Left colon (tissue), 2 donors: ENCODE results near the gene SLC43A2. TPM values are rescaled to one million over a fixed set of nuclear protein-coding genes. Genes with fewer than 3 reads are reported as not detected.

Experiments
- ATAC-seq: fragments of 200-7000 bp; cut with Tn5 transposase; one replicate; pipeline ENCODE4 v1.9.1; 2020; ENCODE audit warnings: mild to moderate bottlenecking, moderate library complexity
- DNase-seq, 2 donors: peaks; one replicate each; pipeline ENCODE4 v3.0.0-alpha.2; 2020
- intact Hi-C, 2 donors: fragments of 100-400 bp; cut with DNase I in 1 of 2; cut with micrococcal nuclease in 1 of 2; formaldehyde crosslinking; loops; one replicate each; pipeline versions ENCODE4 v1.11.2 to v1.14.0; 2022; cut with DNase I, micrococcal nuclease
- total RNA-seq, 2 donors: library from RNA; stranded (reverse); fragmentation: NEBNext Ultra II Directional; extraction: Animal tissue kit (Norgen Biotek cat#: 25700); gene quantifications; one replicate each; pipeline ENCODE4 v1.2.1, GENCODE V29; 2021
- donor health status: DM: no; HTN: no; CAD: no.
- donor health status: DM: yes; HTN: yes; CAD: no.

Gene SLC43A2
- total RNA-seq, 2 donors from 2014 or later, result 19.4 to 22.8 TPM

DNA sequence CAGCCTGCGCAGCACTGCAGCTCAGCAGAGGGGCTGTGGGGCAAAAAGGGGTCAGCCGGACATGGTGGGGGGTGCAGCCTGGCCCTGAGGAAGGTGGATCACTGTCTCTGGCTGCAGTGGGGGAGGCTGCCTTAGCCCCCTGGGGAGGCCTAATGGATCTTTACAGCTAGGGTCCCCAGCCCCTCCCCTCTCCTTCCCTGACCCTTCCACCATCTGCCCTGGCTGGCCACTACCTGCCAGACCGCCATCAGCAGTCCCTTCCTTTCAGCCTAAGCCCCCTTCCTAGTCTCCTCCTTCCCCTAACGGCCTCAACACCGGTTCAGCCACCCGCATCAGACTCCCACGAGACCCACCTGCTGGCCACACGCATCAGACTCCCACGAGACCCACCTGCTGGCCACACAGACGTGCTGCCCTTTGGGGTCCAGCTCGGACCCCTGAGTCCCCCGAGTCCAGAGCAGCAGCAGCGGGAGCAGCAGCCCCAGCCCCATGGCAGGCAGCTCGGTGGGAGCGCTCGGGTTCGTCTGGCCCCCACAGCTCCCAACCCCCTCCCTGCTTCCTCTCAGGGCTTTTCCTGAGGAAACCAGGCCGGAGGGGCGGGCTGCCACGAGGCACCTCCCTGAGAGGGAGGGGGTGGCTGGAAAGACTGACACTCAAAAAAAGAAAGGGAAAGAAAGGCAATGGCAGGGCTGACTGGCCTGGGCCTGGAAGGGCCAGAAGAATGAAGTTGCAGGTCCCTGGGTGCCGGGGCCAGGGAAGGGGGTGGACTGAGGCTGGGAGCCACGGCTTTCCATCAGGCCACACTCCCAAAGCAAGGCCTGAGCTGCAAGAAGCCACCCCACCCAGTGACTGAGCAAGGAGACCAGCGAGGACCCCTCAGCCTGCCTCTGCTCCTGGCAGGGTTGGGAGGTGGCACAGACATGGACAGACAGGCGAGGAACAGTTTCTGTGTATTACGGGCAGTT, 16.9 kb upstream of the SLC43A2 start, which contains the start of gene SCARF1:
TSS of gene SCARF1 (minus strand) at position 526 of the 965 bp plus-strand sequence. CDS start at position 491, 35 bp downstream.
- DNase-seq, result peak in 1 of 2 donors; percentile 39
- intact Hi-C loops, result no loop called here

DNA sequence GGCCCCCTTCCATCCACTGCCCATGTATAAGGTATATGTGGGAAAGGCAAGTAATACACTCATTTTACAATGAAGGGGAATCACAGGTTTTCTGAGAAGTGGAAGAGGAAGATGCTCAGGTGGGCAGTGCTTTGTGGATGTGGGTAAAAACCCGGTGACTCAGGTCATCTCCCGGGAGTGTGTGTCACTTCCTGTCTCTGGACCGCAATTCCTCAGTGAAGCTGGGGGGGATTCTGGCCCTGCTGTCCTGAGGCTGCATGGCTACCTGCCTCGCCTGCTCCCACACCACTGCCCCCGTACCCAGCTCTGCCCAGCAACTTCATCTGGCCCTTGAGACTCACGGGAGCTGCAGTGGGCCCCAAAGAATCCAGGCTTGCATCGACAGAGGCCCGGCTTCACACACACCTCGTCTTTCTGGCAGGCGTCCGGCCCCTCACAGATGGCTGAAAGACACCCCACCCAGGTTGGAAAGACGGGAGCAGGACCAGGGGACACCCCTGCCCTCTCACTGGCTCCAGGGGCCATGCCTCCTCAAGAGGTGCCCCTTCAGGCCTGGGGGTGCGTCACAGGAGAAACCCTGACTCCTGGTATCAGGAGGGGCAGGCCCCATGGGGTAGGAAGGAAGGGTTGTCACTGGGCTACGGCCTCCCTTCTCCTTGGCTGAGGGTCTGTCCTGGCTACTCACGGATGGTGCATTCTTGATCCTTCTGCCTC, 16.0 kb upstream of the SLC43A2 start:
- ATAC-seq (no peak), DNase-seq (no peak)
- intact Hi-C loops, result no loop called here

More for the DNA sequence above, 16.9 kb upstream of the SLC43A2 start, which contains the start of gene SCARF1:
- ATAC-seq, result no peak

DNA sequence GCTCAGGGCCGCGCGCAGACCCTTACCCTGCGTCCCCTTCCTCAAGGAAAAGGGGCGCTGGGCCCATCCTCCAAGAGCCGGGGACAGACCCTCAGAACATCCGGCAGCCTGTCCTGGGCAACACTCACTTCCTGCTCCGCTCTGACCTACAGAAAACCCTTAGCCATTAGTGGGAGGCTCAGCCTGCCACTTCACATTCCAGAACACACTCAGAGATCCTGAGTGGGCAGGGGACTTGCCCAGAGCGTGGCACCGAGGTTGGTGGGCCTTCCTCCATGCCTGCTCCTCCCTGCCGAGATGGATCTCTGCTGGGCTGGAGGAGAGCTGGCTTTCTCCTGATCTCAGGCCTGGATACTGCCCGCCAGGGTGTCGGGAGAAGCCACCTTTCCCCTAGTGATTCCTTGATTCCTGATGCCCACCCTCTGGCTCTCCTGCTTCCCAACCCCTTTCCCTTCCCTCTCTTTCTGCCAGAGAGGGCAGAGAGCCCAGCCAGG, 15.4 kb upstream of the SLC43A2 start:
- DNase-seq, result no peak
- peak; percentile 5 for ATAC-seq
- intact Hi-C loops, result no loop called here

- ATAC-seq (peak; percentile 79), DNase-seq (peak; percentile 81 to 86)
- intact Hi-C loops, result no loop called here
Observed at GRCh38 chr17:1643293-1643998, 14.8 kb upstream of the SLC43A2 start.

DNA sequence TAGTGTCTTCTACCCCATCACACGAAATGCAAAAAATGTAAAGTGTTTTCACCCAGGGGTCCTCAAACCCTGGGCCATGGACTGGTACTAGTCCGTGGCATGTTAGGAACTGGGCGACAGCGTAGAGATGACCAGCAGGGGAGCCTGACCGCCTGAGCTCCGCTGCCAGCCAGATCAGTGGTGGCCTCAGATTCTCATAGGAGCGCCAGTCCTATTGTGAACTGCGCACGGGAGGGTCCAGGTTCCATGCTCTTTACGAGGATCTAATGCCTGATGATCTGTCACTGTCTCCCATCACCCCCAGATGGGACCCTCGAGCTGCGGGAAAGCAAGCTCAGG, 12.4 kb upstream of the SLC43A2 start:
- intact Hi-C loops, result no loop called here
- DNase-seq, result no peak
- no peak for ATAC-seq

DNA sequence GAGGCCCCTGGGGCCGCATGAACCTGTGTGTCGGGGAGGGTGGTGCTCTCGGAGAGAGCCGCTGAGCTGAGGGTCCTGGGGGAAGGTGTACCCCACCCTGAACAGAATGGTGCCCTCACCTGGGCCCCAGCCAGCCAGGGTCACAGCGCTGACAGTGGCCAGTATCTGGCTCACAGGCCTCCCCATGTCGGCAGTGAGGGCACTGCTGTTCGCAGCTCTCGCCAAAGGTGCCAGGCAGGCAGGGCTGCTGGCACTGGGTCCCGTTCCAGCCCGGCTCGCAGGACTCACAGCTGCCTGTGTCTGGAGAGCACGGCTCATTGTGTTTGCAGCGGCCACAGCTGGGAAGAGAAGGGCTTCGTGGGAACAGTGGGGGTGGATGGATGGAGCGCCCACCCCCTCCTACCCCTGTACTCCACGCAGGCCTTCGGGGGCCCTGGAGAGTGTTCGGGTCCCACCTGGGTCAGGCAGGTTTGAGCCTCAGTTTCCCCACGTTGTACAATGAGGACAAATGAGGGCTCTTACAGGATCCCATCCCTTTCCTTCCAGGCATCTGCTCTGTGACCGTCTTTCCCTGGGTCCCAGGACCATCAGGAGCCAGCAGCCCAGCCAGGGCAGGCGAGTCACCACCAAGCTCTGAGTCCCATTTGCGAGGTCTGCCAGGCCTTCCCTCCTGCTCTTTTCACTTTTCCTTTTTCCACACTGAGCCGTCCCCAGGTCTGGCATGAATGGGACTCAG, 11.9 kb upstream of the SLC43A2 start:
- intact Hi-C loops, result no loop called here
- DNase-seq, result no peak
- ATAC-seq, result no peak

DNA sequence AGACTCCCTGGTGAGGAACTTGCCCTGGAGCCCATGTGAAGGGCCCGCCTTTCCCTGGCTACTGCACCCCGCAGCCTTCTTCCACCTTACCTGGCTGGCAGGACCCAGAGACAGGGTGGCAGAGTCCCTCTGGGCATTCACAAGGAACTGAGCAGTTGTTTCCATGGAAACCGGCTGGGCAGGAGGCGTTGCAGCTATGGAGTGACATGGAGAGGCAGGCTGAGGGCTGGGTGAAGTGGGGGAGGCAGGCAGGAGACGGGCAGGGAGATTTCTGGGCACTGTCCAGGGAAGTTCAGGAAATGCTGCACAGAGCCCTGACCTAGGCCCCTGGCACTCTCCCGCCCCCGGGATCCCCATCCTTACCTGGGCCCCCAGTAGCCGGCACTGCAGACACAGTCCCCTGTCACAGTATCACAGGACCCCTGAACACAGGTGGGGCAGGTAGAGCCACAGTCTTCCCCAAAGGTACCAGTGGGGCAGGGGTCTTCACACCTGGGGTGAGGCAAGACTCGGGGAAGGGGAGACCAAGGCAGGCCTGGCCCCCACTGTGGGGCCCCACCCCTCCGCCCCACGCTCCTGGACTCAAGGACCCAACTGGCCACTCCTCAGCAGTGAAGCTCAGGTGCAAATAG, 11.0 kb upstream of the SLC43A2 start:
- ATAC-seq (no peak), DNase-seq (no peak)
- intact Hi-C loops, result loop anchor here in 1 of 2 donors (10.0 kb wide), 1 partner anchor 65 kb away; no protein-coding TSS in a partner anchor

DNA sequence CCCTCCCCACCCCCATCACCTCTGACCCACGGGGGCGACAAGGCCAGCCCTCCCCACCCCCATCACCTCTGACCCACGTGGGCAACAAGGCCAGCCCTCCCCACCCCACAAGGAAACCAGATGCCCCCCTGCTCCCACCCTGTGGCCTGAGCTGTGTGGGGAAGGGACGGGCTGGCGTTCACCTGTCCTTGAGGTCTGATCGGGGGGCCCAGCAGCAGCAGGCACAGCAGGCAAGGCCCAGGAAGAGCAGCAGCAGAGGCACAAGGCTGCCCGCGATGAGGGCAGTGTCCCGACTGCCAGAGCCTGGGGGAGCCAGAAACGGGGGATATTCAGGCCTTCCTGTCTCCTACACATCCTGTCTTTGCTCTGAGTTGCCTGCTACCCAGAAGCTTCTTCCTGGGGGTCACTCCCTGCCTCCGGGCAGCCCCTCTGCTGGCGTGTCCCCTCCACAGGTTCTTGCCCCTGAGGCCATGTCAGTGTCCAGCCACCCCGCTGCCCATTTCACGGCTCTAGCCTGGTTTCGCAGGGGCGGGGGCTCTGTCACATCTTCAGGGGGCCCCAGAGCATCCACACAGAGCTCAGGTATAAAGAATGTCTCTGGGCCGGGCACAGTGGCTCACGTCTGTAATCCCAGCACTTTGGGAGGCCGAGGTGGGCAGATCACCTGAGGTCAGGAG, 10.1 kb upstream of the SLC43A2 start:
- no peak for DNase-seq
- intact Hi-C loops, result loop anchor here in 1 of 2 donors (10.0 kb wide), 1 partner anchor 64 kb away; no protein-coding TSS in a partner anchor
- ATAC-seq, result no peak

DNA sequence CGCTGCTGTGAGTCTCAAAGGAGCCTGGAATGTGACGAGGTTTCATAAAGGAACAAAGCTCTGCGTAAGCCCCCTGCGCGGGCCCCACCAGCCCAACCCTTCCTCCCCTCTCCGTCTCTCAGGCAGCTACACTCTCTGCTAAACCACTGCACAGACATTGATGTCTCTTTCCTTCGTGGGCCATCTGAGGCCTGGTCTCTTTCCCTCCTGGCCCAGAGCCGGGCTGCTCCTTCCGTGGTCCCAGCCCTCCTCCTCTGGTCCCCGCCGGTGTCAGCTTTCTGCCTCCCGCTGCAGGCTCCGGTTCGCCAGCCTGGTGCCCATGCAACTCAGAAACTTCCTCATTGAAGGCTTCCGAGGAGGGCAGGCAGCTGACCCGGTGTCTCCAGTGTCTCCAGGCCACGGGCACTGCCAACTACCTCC, 9.5 kb upstream of the SLC43A2 start:
- DNase-seq (no peak), ATAC-seq (no peak)
- intact Hi-C loops, result loop anchor here in 1 of 2 donors (10.0 kb wide), 1 partner anchor 63 kb away; no protein-coding TSS in a partner anchor

- intact Hi-C loops, result loop anchor here in 1 of 2 donors (10.0 kb wide), 1 partner anchor 62 kb away; no protein-coding TSS in a partner anchor
- DNase-seq, result no peak
- ATAC-seq, result no peak
Observed at GRCh38 chr17:1636732-1637285, 8.2 kb upstream of the SLC43A2 start.

DNA sequence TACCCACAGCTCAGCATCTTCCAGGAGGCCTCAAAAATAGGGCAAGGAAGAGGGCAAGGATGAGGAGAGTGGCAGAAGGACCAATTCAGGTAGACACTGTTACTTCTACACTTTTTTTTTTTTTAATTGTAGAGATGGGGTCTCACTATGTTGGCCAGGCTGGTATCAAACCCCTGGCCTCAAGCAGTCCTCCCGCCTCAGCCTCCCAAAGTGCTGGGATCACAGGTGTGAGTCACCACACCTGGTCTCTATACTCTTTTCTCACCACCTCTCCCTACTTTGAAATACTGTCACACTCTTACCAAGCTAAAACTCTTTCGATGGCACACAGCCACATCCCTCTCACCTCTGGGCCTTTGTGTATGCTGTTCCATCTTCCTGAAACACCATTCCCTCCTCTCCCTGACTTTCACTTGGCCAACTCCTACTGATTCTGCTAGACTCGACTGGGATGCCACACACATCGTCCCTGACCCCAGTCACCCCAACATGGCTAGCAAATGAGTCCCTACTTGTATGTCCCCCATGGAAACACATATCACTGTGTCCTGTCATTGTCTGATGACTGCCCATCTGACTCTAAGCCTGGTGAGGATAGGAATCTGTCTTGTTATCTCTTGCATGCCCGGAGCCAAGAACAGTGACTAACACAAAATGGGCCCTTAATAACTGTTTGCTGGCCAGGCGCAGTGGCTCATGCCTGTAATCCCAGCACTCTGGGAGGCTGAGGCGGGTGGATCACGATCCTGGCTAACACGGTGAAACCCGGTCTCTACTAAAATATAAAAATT, 7.2 kb upstream of the SLC43A2 start:
- intact Hi-C loops, result loop anchor here in 1 of 2 donors (10.0 kb wide), 1 partner anchor 61 kb away; no protein-coding TSS in a partner anchor
- ATAC-seq (no peak), DNase-seq (no peak)

- ATAC-seq (no peak), DNase-seq (no peak)
- intact Hi-C loops, result loop anchor here in 1 of 2 donors (10.0 kb wide), 1 partner anchor 60 kb away; no protein-coding TSS in a partner anchor
Observed at GRCh38 chr17:1634841-1635650, 6.4 kb upstream of the SLC43A2 start.

- intact Hi-C loops, result loop anchor here in 1 of 2 donors (10.0 kb wide), 1 partner anchor 56 kb away; no protein-coding TSS in a partner anchor
- no peak for ATAC-seq
Observed at GRCh38 chr17:1630662-1631061, 2.0 kb upstream of the SLC43A2 start.

GRCh38 chr17:1629504-1630310, 1.1 kb upstream of the SLC43A2 start:
- intact Hi-C loops, result loop anchor here (5.0 to 10.0 kb wide), 2 partner anchors 52 to 55 kb away; no protein-coding TSS in a partner anchor
- DNase-seq (peak; percentile 78 to 87), ATAC-seq (peak; percentile 41)

More at GRCh38 chr17:1630662-1631061, 2.0 kb upstream of the SLC43A2 start:
- DNase-seq, result no peak
